ENCODE measurements around the gene HIPK3.

DNA sequence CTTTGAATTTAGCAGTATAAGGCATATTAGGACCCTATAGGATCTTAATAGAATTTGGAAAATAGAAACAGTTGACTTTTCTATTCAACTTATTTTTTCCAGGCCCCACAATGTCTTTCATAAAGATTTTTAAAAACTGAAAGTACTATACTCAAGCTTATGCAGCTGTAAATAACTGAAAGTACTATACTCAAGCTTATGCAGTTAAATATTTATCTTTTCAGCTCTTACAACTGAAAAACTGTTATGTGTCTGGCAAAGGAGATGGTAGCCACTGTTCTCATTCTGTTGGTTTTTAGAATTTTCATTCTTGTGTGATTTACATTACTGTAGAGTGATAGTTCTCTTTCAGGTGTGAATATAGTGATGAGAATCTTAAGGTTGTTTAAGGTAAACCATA is 16.5 kb downstream of the HIPK3 start:
- no peak for TF ChIP-seq CTCF (IDR thresholded peaks at IDR 0.05)
- no peak for TF ChIP-seq POLR2A (IDR thresholded peaks at IDR 0.05)

Measured in uterus (tissue), 2 donors.